SK-N-SH treated with all-trans-retinoic acid at 6 μM for 48 hours (cell line): ENCODE results near the gene DGKH.

Experiments
- ARNTL ChIP-seq: fragments of 450-650 bp; formaldehyde crosslinking; IDR thresholded peaks from 2 replicates; pipeline ENCODE4 v1.5.0; 2020; ENCODE audit warnings: low read depth, mild to moderate bottlenecking, moderate library complexity, borderline replicate concordance
- BACH2 ChIP-seq: fragments of 250-450 bp; sonication (Bioruptor Pico); IDR thresholded peaks from 2 replicates; pipeline ENCODE4 v1.9.0; 2021; ENCODE audit warnings: mild to moderate bottlenecking, borderline replicate concordance
- GLIS3 ChIP-seq: fragments of 250-450 bp; sonication (Bioruptor Pico); IDR thresholded peaks from 2 replicates; pipeline ENCODE4 v1.5.0; 2020; ENCODE audit warnings: mild to moderate bottlenecking, moderate library complexity
- OSR1 ChIP-seq: fragments of 250-450 bp; sonication (Bioruptor Pico); IDR thresholded peaks from 2 replicates; pipeline ENCODE4 v1.8.0; 2022; ENCODE audit warnings: moderate library complexity, mild to moderate bottlenecking, inconsistent platforms
- PATZ1 ChIP-seq: fragments of 250-450 bp; sonication (Bioruptor Pico); IDR thresholded peaks from 2 replicates; pipeline ENCODE4 v1.8.0; 2020; ENCODE audit warnings: mild to moderate bottlenecking, moderate library complexity, borderline replicate concordance
- RARB ChIP-seq: fragments of 250-450 bp; sonication (Bioruptor Pico); IDR thresholded peaks from 2 replicates; pipeline ENCODE4 v1.8.0; 2021; ENCODE audit warnings: mild to moderate bottlenecking, moderate library complexity
- SNAI2 ChIP-seq: fragments of 250-450 bp; sonication (Bioruptor Pico); IDR thresholded peaks from 2 replicates; pipeline ENCODE4 v1.5.0; 2020; ENCODE audit warnings: mild to moderate bottlenecking, moderate library complexity
- TSHZ2 ChIP-seq: fragments of 250-450 bp; sonication (Bioruptor Pico); IDR thresholded peaks from 2 replicates; pipeline ENCODE4 v1.5.0; 2020; ENCODE audit warnings: mild to moderate bottlenecking, moderate library complexity
- ZFP3 ChIP-seq: fragments of 250-450 bp; sonication (Bioruptor Pico); IDR thresholded peaks from 2 replicates; pipeline ENCODE4 v1.5.0; 2020; ENCODE audit warnings: mild to moderate bottlenecking, moderate library complexity
- ZNF565 ChIP-seq: fragments of 450-650 bp; formaldehyde crosslinking; conservative IDR thresholded peaks from 2 replicates; pipeline ENCODE4 v1.5.0; 2020; ENCODE audit warnings: low read depth, mild to moderate bottlenecking, moderate library complexity
- TF ChIP-seq, protein P1 (sequence below): fragments of 250-450 bp; sonication (Bioruptor Pico); IDR thresholded peaks from 2 replicates; pipeline ENCODE4 v1.8.0; 2021; ENCODE audit warnings: low read depth, mild to moderate bottlenecking, moderate library complexity, borderline replicate concordance

- TF ChIP-seq, protein P1, sequence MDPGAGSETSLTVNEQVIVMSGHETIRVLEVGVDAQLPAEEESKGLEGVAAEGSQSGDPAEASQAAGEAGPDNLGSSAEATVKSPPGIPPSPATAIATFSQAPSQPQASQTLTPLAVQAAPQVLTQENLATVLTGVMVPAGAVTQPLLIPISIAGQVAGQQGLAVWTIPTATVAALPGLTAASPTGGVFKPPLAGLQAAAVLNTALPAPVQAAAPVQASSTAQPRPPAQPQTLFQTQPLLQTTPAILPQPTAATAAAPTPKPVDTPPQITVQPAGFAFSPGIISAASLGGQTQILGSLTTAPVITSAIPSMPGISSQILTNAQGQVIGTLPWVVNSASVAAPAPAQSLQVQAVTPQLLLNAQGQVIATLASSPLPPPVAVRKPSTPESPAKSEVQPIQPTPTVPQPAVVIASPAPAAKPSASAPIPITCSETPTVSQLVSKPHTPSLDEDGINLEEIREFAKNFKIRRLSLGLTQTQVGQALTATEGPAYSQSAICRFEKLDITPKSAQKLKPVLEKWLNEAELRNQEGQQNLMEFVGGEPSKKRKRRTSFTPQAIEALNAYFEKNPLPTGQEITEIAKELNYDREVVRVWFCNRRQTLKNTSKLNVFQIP (CRISPR knock-in tag) = no peak
- TF ChIP-seq ZFP3 (CRISPR knock-in tag) = no peak
- no peak for TF ChIP-seq ARNTL (CRISPR knock-in tag)
- TF ChIP-seq RARB (CRISPR knock-in tag) = no peak
- no peak for TF ChIP-seq SNAI2 (CRISPR knock-in tag)
- TF ChIP-seq ZNF565 (CRISPR knock-in tag) = no peak
- no peak for TF ChIP-seq TSHZ2 (CRISPR knock-in tag)
- TF ChIP-seq GLIS3 (CRISPR knock-in tag) = no peak
- TF ChIP-seq OSR1 (CRISPR knock-in tag) = no peak
- TF ChIP-seq BACH2 (CRISPR knock-in tag) = no peak
- no peak for TF ChIP-seq PATZ1 (CRISPR knock-in tag)
Measured at GRCh38 chr13:42066542-42066941, 18.1 kb downstream of the DGKH start.
